Kidney (tissue), 22 donors: ENCODE data around the gene VAT1. TPM values are rescaled to one million over a fixed set of nuclear protein-coding genes. Genes with fewer than 3 reads are reported as not detected.

Experiments used
- DNase-seq, 5 donors: peaks; one replicate each; pipeline ENCODE4 v3.0.0-alpha.2; 2013 to 2020
- FAIRE-seq: peaks from 2 replicates; lab custom pipeline; 2012; peaks lifted over from hg19 to GRCh38; lab: Jason Lieb, UNC
- H3K27ac ChIP-seq, 2 donors: one replicate each; pipeline ENCODE4 v1.7.0; 2013; ENCODE audit warnings: low read depth in 2 of 2, low read length in 2 of 2, inconsistent platforms in 1 of 2
- H3K27me3 ChIP-seq: one replicate; pipeline ENCODE4 v1.7.1; 2013; ENCODE audit warnings: low read length, inconsistent platforms; ENCODE audit not compliant: control insufficient read depth, insufficient read depth
- H3K36me3 ChIP-seq, 3 donors: one replicate each; pipeline versions ENCODE4 v1.7.0 to v1.7.1; 2013; ENCODE audit warnings: low read length in 3 of 3, control low read depth in 1 of 3, inconsistent platforms in 1 of 3; ENCODE audit not compliant: insufficient read depth in 3 of 3, control insufficient read depth in 2 of 3
- H3K4me1 ChIP-seq, 3 donors: one replicate each; pipeline versions ENCODE4 v1.7.0 to v1.7.1; 2013; ENCODE audit warnings: low read length in 3 of 3, inconsistent platforms in 1 of 3, low read depth in 1 of 3; ENCODE audit not compliant: control insufficient read depth in 2 of 3, insufficient read depth in 2 of 3
- H3K4me3 ChIP-seq, 3 donors: one replicate each; pipeline versions ENCODE4 v1.7.0 to v1.8.1; 2013; ENCODE audit warnings: low read length in 3 of 3, control low read depth in 1 of 3, inconsistent platforms in 1 of 3
- H3K9ac ChIP-seq, 3 donors: one replicate each; pipeline versions ENCODE4 v1.7.0 to v1.7.1; 2013; ENCODE audit warnings: low read length in 3 of 3, control low read depth in 1 of 3, inconsistent platforms in 1 of 3
- H3K9me3 ChIP-seq, 3 donors: one replicate each; pipeline versions ENCODE4 v1.7.0 to v1.7.1; 2013; ENCODE audit warnings: low read length in 3 of 3, control low read depth in 1 of 3, inconsistent platforms in 1 of 3; ENCODE audit not compliant: control insufficient read depth in 2 of 3, insufficient read depth in 1 of 3
- CTCF ChIP-seq: IDR thresholded peaks from 3 replicates; pipeline ENCODE4 v1.5.1; 2012; ENCODE audit warnings: mild to moderate bottlenecking, moderate library complexity, borderline replicate concordance; ENCODE audit not compliant: insufficient read depth; ENCODE audit errors: extremely low read depth
- intact Hi-C: fragments of 100-400 bp; cut with DNase I; formaldehyde crosslinking; loops from one replicate; pipeline ENCODE4 v1.11.1; 2022
- long read RNA-seq, 10 donors: library from polyadenylated mRNA in 1 of 10; unstranded in 1 of 10; transcript quantifications; one replicate each; pipeline ENCODE4 v2.0.0 and lab custom pipeline, GENCODE V29; 2021 to 2026
- polyA plus RNA-seq: library from polyadenylated mRNA; stranded (reverse); fragments of 350-450 nt; fragmentation: Illumina TruSeq; extraction: RNeasy Lipid Tissue Mini Kit (QIAGEN cat#74804); gene quantifications from one replicate; pipeline ENCODE4 v1.2.3, GENCODE V29; 2014; ENCODE audit warnings: low read depth, low replicate concordance; ENCODE audit not compliant: insufficient read depth
- total RNA-seq: library from RNA; stranded (reverse); fragmentation: NEBNext Ultra II Directional; extraction: Animal tissue kit (Norgen Biotek cat#: 25700); gene quantifications from one replicate; pipeline ENCODE4 v1.2.1, GENCODE V29; 2021
- donor health status: control.
- donor health status: control.
- donor health status: control.
- donor health status: control.
- donor health status: control.
- donor health status: DM: yes; HTN: yes; CAD: no.
- donor health status: Normal renal cell carcinoma (clear cell type).

VAT1 gene
- total RNA-seq (133 TPM), polyA plus RNA-seq (119 TPM)
- long read RNA-seq, donor 1, transcript VAT1-201 (6 exons, 2,734 nt) = major isoform, 25 of 25 reads
- long read RNA-seq, donor 1, partial matches to known transcripts = 0 of 25 reads
- long read RNA-seq, donor 1, other reads (novel, unspliced or antisense) = 0 of 25 reads
- long read RNA-seq, donor 2, transcript VAT1-201 (6 exons, 2,734 nt) = major isoform, 18 of 18 reads
- long read RNA-seq, donor 2, partial matches to known transcripts = 0 of 18 reads
- long read RNA-seq, donor 2, other reads (novel, unspliced or antisense) = 0 of 18 reads
- long read RNA-seq, donor 3, transcript VAT1-201 (6 exons, 2,734 nt) = major isoform, 28 of 28 reads
- long read RNA-seq, donor 3, partial matches to known transcripts = 0 of 28 reads
- long read RNA-seq, donor 3, other reads (novel, unspliced or antisense) = 0 of 28 reads
- long read RNA-seq, donor 4, transcript VAT1-201 (6 exons, 2,734 nt) = major isoform, 17 of 23 reads
- long read RNA-seq, donor 4, partial matches to known transcripts = 6 of 23 reads
- long read RNA-seq, donor 4, other reads (novel, unspliced or antisense) = 0 of 23 reads
- long read RNA-seq, donor 5 = 0 reads
- long read RNA-seq, donor 6, transcript VAT1-201 (6 exons, 2,734 nt) = major isoform, 12 of 13 reads
- long read RNA-seq, donor 6, partial matches to known transcripts = 0 of 13 reads
- long read RNA-seq, donor 6, other reads (novel, unspliced or antisense) = 0 of 13 reads
- long read RNA-seq, donor 7, transcript VAT1-201 (6 exons, 2,734 nt) = major isoform, 42 of 63 reads
- long read RNA-seq, donor 7, partial matches to known transcripts = 1 of 63 reads
- long read RNA-seq, donor 7, other reads (novel, unspliced or antisense) = 19 of 63 reads
- long read RNA-seq, donor 8, transcript VAT1-201 (6 exons, 2,734 nt) = major isoform, 8 of 8 reads
- long read RNA-seq, donor 8, partial matches to known transcripts = 0 of 8 reads
- long read RNA-seq, donor 8, other reads (novel, unspliced or antisense) = 0 of 8 reads
- long read RNA-seq, donor 9, transcript VAT1-201 (6 exons, 2,734 nt) = major isoform, 16 of 17 reads
- long read RNA-seq, donor 9, partial matches to known transcripts = 0 of 17 reads
- long read RNA-seq, donor 9, other reads (novel, unspliced or antisense) = 0 of 17 reads
- long read RNA-seq, donor 10, transcript VAT1-201 (6 exons, 2,734 nt) = major isoform, 17 of 22 reads
- long read RNA-seq, donor 10, partial matches to known transcripts = 5 of 22 reads
- long read RNA-seq, donor 10, other reads (novel, unspliced or antisense) = 0 of 22 reads

- H3K9me3 ChIP-seq = no peaks in the 10 kb centered on the region
- H3K9ac ChIP-seq = peak within 1 kb of the TSS; percentile 48 to 78 (median 63)
- peaks cover 0 to 11% (median 0%) of the 10 kb centered on the region in 3 donors for H3K4me1 ChIP-seq
- H3K27me3 ChIP-seq = no peaks in the 10 kb centered on the region
- intact Hi-C loops = no loop called here
- no peak for TF ChIP-seq CTCF
- DNase-seq (peak; percentile 81 to 93 (median 89)), FAIRE-seq (no peak)
- peak within 1 kb of the TSS; percentile 66 to 85 (median 83) for H3K4me3 ChIP-seq
- peak within 1 kb of the TSS; percentile 88 to 94 for H3K27ac ChIP-seq
- H3K36me3 ChIP-seq = no peaks in the 10 kb centered on the region
Observed at GRCh38 chr17:43021741-43022512, at the start of gene VAT1. Gene VAT1 (minus strand): TSS chr17:43022385. CDS start chr17:43022322, 63 bp downstream.

- H3K4me1 ChIP-seq = no peaks in the 10 kb centered on the region
- no peaks in the 10 kb centered on the region for H3K9me3 ChIP-seq
- no peak for TF ChIP-seq CTCF
- H3K27me3 ChIP-seq = no peaks in the 10 kb centered on the region
- no peaks in the 10 kb centered on the region for H3K36me3 ChIP-seq
- no peak overlapping the region for H3K9ac ChIP-seq
- no peak overlapping the region for H3K4me3 ChIP-seq
- DNase-seq (no peak), FAIRE-seq (no peak)
- H3K27ac ChIP-seq = no peak overlapping the region
- intact Hi-C loops = no loop called here
Observed at GRCh38 chr17:43070872-43071271, 48.7 kb upstream of the VAT1 start.

GRCh38 chr17:43070257-43070656 lies 48.1 kb upstream of the VAT1 start:
- Histone ChIP-seq H3K27me3 (no peaks in the 10 kb centered on the region), H3K9me3 (no peaks in the 10 kb centered on the region), H3K9ac (no peak overlapping the region), H3K4me3 (no peak overlapping the region), H3K4me1 (no peaks in the 10 kb centered on the region), H3K27ac (no peak overlapping the region), H3K36me3 (no peaks in the 10 kb centered on the region)
- FAIRE-seq (no peak), DNase-seq (no peak)
- no peak for TF ChIP-seq CTCF
- intact Hi-C loops = no loop called here
